NCI-H510A (cell line): ENCODE results near the gene KCTD2.
A peak's percentile ranks its signal among the peaks of the same experiment; 100 is the strongest.

ENCODE experiments used
- DNase-seq: peaks from one replicate; lab custom pipeline; 2025; lab: John Stamatoyannopoulos, UW

Gene KCTD2

DNA sequence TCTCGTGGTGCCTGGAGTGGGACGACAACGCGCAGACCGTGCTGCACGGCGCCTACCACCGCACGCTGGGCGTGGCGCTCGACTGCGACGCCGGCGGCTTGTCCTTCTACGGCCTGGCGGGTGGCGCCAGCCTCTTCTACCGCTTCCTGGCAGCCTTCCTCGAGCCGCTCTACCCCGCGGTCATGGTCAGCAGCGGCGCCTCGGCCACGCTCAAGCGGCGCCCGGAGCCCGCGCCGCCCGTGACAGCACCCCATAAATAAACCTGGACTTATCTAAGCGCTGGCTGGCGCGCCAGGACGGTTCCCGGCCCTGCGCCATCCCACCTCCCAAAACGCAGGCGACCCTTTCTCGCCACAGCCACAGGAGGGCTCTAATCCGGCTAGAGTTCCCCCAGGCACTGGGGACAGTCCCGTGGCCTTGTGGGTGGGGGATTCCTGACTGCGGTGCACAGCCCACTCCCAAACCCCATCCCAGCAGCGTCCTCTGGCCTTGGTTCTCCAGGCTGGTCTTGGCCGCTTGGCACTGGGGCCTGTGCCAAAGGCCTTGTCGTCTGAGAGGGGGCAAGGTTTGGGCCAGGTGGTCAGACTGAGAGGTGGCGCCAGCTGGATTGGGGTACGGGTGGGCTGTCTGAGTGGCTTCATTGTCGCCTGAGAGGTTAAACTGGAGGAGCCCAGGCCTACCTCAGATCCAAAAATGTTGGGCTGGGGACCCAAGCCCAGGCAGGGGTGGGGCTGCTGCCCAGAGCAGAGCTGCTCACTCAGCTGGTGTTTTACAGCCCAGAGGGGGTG is 30.7 kb downstream of the KCTD2 start:
- no peak for DNase-seq

DNA sequence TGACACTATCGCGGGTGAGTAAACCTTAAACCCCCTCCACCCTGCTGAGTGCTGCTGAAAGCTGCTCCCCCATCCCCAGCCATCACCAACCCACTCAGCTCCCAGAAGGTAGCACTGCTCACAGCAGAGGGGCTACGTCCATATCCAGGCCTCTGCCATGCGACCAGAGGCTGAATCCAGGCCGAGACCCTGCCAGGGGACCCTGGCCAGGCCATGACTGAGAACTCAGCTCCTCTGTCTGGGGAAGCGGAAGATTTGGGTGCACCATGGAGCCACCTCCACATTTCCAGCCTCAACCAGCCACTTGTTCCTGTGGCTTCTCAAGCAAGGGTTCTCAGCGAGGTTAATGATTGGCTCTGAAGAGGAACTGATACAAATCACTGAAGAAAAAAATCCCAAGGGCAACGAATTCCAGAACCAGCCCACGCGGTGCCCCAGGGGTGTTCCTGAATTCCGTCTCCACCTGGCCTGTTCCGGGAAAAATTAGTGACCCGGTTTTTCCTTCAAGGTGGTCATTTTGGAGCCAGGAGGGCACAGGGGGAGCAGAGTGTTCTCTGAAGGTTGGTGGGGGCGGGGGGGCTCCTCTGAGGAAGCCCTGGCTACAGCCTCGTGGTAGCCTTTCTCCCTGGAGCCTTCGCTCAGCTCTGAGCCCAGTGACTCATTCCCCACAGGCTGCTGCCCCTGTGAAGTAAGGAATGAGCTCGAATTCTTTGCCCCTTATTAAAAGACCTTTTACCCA is 31.4 kb downstream of the KCTD2 start:
- no peak for DNase-seq

DNA sequence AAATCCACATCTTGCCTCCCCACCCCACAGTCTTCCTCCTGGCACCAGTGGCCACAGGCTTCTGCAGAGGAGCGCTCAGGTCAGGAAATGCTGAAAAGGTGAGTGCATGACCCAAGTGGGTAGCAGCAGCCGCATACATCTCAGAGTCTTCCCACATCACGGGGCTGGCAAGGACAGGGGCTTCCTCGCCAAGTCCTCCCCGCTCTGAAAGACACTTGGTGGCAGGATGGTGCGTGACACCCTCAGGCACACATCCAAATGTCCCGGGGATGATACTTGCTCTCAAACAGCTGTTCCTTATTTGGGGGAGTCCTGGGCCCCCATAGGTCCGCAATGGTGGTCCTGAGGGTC is 32.0 kb downstream of the KCTD2 start:
- DNase-seq = no peak

DNA sequence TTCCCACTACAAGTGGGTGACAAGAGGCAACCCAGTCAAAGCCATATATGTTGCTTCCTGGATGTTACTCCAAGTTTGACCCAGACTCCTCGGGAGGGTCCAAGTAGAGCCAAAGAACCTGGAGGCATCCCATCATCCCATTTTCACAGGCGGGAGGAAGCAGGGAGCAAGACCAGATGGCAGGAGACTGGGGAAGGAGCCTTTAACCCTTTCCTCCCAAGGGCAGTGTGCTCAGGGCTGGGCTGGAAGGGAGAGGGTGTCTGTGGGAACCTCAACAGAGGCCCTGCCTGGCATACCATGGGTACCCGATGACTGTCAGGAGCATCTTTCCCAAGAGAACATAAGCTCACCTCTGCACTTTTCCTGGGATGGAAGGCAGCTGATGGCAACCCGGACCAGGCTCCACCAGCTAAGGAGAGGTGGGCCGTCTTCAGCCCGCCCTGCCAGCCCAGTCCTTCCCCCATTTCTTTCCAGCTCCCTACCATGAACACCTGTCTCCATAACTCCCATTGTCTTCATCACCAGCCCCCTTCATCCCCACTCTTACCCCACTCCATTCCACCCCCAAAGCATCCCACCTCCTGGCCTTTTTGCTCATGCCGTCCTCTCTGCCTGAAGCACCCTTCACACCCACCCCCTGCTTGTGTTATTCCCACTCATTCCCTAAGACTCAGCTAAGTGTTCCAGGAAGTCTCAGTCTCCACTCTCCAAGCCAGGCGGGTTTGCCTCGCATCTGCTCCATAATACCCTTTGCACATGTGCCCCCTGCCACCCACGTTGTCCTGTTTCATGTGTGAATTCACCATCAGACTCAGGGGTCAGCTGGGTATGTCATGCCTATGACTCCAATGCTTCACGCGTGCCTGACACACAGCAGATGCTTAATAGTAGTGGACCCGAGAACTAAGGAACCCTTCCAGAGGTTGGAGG is 34.9 kb downstream of the KCTD2 start:
- no peak for DNase-seq

DNA sequence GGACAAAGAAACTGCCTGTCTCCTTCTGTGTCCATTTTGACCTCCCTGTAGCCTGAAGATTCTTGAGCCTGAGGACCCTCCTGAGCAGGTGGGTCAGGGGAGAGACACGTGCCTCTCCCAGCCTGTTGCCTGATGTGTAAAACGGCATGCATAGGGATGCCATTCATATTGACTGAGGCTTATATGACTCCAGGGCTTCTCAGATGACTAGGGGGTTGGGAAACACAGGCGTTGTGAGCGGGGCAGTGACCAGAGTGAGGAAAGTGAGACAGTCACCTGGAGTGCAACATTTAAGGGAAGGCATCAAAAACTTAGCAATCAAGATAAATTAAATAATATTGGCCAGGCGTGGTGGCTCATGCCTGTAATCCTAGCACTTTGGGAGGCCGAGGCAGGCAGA is 35.7 kb downstream of the KCTD2 start:
- no peak for DNase-seq

DNA sequence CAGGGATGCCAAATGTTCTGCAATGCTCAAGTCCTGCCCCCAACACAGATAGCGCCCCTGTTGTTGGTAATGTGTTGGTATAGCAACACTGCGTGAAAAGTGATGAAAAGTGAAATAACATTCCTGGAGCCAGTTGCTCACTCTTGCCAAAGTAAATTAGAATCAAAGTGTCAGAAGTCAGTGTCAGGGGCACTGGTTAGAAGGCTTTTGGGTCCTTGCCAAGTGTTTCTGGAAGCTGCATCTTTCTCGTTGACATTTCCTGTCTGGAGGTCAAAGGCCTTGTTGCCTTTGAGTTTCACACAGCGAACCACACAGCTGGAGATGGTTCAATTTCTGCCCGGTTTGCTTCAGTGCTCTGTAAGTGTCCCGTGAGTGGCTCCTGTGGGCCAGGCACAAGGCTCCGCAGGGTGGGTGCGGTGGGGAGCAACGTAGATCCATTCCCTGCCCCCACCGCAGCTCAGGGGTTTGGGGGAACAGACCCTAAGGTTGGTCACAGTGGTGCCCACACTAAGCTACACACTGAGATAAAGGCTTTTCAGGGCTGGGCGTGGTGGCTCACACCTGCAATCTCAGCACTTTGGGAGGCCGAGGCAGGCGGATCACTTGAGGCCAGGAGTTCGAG is 37.1 kb downstream of the KCTD2 start:
- no peak for DNase-seq

DNA sequence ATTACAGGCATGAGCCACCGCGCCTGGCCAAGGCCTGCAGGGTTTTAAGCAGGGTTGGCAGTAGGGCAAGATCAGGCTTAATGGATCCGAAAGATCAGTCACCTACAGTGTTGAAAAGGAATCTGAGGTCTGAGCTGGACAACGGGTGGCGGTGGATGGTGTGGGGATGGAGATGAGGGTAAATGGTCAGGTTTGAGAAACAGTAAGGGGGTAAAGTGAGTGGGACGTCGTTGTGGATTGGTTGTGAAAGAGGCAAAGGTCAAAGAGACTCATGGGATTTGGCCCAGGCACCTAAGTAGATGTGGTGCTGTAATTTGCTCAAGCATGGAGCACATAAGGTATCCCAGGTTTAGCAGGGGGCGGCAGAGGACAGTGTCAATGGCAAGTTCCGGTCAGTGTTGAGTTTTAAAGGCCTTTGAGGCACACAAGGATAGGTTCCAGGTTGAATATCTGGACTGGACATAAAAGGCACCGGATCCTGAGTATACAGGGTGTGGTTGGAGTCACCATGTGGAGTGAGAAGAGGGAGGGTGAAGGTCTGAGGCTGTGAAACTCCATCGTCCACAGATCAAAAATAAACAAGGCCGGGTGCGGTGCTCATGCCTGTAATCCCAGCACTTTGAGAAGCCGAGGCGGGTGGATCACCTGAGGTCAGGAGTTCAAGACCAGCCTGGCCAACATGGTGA is 39.6 kb downstream of the KCTD2 start:
- DNase-seq = no peak

DNA sequence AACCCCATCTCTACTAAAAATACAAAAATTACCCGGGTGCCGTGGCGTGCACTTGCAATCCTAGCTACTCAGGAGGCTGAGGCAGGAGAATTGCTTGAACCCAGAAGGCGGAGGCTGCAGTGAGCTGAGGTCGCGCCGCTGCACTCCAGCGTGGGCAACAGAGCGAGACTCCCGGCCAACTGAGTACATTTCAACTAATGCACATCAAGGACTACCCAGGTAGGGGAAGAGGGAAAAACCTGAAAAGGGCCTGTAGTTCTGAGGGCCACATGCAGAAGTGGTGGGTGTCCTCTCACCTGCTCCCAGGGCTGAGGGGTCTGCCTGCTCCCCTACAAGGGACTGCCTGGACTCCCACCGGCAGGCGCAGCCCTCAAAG is 40.1 kb downstream of the KCTD2 start:
- no peak for DNase-seq

DNA sequence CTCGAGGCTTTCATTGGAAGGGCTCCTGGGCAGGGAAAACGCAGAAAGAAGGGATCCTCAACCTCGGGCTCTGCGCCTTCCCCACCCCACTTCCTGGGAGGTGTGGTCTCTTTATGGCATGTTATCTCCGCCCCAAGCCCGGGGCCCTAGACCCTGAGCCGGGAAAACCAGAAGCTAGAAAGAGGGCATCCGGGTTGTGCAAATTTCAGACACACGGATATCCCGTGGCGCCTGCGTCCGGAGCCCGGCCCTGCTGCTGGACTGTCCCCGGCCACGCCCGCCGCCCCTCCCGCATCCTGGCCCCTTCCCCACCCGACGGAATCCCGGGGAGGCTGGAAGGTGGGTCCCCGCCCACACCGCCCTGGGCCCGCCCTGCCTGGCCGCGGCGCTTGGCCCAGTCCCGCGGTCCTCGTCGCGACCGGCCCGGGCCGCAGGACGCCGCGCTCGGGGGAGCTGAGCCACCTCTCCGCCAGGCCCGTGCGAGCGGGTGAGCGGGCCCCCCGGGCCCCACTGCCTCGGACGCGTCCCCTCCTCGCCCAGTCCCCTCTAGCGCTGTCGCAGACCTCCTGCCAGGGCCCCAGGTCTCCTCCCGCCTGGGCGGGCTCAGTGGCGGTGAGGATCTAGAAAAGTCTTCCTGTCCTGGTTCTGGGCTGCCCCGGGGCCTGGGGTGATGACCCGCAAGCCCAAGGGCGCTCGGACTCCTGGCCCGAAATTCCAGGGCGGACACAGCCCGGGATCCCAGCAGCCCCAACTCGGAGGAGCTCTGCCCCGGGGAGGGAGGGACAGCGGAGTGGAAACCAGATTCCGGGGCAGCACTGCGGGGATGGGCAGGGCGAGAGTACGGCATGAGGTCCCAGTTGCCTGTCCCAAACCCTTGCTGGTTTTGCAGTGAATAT is 40.8 kb downstream of the KCTD2 start, which contains the start of gene SLC16A5:
Gene SLC16A5 (plus strand): TSS at position 397 of the 896 bp plus-strand sequence. CDS start 5,683 bp downstream, outside the sequence.
- peak; percentile 60 for DNase-seq

DNA sequence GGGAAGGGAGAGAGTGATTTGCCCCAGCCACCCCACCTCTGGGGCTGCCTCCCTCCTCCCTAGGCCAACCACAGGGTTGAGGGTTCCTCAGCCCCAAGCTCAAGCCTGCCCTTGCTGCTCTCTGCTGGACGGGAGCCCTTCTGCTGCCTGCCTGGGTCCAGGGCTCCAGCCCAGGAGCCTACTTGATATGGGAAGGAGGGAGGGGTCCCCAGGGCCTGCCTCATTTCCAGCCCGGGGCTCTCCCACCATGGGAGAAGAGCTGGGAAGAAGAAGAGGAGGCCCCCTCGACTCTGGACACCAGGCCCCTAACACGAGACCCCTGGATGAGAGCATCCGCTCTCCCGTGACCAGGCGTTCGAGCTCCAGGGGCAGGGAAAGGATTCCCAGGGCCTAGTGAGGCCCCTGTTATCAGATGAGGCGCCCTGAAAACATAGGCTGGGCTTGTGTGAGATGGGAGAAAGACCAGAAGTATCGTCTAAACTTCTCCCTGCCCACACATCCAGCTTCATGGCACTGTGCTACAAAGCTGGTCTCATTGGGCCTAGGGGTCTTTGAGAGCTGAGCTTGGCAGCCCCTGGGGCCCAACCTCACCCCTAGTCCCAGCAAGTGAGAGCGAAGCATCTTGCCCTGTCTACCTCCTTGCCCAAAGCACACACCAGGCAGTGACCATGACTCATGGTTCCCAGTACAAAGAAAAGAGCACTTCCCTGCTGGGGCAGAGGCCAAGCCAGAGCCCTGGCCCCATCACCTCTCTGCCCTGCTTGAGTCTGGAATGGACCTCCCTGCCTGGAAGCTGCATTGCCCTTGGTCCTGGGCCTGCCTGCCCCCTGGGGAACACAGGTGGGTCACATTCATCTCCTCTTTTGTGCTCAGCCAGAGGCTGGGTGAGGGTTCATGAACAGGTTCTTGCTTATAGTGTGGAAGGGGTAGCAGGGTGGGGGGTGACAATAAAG is 41.7 kb downstream of the KCTD2 start:
- no peak for DNase-seq

DNA sequence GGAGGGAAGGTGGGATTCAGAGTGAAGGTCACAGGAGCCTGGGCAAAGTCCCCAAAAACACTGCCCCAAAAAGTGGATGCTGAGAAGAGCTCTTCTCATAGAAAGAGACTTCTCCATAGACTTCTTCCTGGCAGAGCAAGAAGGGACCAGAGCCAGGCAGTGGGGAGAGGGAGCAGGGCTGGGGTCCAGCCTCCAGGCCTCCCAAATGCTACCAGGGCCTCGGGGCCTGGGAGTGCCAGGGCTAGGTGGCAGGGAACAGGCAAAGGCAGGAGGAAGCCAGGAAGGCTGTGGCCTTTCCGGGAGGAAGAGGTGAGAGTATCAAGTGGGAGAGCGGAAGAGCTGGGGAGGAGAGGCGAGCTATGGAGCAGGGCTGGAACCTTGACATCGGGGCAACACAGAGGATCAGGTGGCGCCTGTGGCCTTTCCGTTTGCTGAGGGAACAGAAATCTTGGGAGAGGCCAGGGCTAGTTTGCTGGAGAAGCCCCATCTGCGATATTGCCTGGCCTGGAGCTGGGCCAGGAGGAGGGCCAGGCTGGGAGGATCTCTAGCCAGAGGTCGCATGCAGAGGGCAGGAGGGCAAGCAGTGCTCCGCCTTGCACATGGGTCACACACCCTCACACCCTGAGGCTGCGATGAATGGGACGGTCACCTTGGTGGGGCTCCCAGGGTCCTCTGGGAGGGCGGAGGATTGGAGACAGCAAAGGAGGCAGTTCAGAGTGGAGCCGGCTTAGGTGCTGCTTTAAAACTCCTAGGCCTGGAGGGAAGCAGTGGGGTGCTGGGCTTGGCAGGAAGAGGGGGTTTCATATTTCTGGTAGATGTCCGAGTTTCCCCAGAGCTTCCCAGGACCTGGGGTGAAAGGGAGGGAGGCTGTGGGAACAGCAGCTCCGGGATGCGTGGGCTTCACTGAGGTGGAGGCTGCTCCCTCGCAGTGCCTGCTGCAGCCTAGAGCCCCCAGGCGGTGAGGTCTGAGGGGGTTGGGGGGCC is 44.1 kb downstream of the KCTD2 start:
- no peak for DNase-seq

DNA sequence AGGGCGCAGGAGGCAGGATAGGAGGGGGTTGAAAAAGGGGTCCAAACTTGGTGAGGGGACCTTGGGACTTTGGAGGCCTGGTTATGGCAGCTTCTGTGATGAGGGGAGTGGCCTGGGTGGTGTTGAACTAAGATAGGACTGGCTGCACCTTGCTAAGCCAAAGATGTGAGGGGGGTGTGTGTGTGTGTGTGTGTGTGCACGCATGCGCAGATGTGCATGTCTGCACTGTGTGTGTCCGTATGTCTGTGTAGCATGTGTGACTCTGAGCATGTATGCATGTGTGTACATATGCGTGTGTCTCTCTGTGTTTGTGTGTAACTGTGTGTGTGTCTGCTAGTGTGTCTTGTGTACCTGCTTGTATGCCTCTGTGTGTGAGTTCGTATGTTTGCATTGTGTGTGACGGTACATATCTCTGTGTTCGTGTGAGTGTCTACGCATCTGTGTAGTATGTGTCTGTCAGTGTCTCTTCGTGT is 44.9 kb downstream of the KCTD2 start:
- no peak for DNase-seq

DNA sequence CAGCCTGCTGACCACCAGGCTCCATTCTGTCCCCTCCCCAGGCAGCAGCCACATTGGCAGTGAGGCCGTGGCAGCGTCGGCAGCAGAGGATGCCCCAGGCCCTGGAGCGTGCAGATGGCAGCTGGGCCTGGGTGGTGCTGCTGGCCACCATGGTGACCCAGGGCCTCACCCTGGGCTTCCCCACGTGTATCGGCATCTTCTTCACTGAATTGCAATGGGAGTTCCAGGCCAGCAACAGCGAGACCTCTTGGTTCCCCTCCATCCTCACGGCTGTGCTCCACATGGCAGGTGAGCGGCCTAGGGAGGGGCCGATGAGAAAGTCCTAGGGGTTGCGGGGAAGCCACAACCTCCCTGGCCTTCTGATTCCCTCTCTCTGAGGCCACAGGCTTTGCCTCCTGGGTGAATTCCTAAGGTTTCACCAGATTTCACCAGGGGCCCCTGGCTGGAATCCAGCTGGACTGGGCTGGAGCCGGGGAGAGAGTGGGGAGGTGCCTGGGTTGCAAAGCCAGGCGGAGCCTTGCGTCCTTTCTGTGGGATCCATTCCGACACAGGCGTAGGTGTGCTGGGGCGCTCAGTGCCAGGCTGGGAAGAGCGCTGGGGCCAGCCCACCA is 46.6 kb downstream of the KCTD2 start:
- no peak for DNase-seq

DNA sequence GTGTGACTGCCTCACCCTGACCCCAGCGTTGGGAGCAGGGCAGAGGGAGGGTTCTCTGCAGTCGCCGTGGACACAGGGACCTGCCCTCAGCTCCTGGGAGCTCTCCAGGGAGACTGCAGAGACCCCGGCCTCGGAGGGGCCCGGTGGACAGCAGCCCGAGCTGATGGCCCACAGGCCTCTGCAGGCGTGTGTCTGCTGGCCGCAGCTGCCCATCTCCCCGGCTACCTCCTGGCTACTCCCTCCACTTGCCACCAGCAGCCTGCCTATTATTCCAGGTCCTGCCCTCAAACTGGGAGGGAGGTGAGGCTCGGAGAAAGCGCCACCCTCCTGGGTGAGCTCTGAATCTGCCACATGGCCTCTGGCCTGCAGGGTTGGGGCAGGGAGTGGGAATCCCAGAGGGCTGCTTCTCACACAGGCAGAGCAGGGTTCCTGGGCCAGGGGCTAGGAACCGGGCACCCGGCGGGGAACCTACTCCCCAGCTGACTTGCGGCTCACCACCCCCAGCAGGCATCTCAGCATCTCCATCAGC is 47.9 kb downstream of the KCTD2 start:
- no peak for DNase-seq

DNA sequence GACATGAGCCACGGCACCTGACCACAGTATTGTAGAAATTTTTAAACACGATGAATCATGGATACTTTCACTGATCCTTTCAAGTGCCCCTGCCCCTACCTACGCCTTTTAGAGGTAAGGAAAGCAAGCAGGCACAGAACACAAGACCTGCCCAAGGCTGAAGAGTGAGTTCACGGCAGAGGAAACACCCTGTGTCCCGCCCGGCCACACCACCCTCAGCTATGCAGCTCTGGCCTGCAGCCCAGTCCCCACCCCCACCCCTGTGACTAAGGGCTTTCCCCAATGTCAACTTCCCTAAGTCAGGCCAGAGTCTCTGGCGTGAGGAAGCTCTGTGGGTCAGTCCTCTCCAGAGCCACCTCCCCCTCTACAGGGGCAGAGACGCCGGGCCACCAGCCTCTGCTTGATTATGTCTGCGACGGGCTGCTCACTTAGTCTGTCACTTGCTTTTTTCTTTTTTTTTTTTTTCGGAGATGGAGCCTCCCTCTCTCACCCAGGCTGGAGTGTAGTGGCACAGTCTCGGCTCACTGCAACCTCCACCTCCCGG is 49.1 kb downstream of the KCTD2 start:
- DNase-seq = no peak

DNA sequence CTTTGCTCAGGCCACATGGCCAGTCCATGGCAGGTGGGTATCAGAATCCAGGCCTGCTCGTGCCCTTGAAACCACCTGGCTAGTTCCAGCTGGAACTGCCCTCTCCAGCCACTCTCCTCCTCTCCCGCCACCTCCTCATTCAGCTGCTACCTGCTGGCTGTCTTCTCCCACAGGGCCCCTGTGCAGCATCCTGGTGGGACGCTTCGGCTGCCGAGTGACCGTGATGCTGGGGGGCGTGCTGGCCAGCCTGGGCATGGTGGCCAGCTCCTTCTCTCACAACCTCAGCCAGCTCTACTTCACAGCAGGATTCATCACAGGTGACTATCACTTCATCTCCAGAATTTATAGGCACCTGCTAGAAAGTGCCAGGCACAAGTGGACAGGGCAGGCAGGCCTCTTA is 50.8 kb downstream of the KCTD2 start:
- DNase-seq = no peak

DNA sequence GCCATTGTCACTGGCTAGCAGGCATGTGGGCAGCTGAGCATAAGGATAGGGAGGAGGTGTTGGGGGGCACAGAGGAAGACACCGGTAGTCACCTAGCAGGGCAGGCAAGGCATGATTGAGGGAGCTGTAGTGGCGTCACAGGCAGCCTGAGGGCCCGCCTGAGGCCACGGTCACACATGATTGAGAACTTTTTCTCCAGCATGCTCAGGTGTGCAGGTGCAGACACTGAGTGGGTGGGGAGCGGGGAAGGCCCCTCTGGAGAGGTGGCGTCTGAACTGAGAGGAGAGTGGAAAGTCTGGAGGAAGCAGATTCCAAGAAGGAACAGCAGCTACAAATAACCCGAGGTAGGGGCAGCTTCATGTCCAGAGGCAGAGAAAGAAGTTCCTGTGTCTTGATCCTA is 51.8 kb downstream of the KCTD2 start:
- DNase-seq = no peak
